Ascending aorta (tissue), 2 donors: ENCODE results near the gene LAMP1. TPM values are rescaled to one million over a fixed set of nuclear protein-coding genes. Genes with fewer than 3 reads are reported as not detected.
"Not testable (repeated sequence)": the region's sequence is repeated elsewhere in the genome, so short reads cannot be mapped to it uniquely, and the experiment has no call there.

ENCODE experiments used
- DNase-seq, 2 donors: peaks; one replicate each; pipeline ENCODE4 v3.0.0-alpha.2; 2019; ENCODE audit warnings: low spot score in 2 of 2
- H3K27ac ChIP-seq, 2 donors: fragments of 200-600 bp; sonication (generic); one replicate each; pipeline ENCODE4 v1.5.1; 2016 to 2017; ENCODE audit warnings: mild to moderate bottlenecking in 1 of 2
- H3K27me3 ChIP-seq: fragments of 200-600 bp; sonication (generic); one replicate; pipeline ENCODE4 v1.5.1; 2017
- H3K36me3 ChIP-seq, 2 donors: fragments of 200-600 bp; sonication (generic); one replicate each; pipeline ENCODE4 v1.5.1; 2016
- H3K4me1 ChIP-seq, 2 donors: fragments of 200-600 bp; sonication (generic); one replicate each; pipeline ENCODE4 v1.5.1; 2016 to 2017; ENCODE audit warnings: mild to moderate bottlenecking in 1 of 2
- H3K4me3 ChIP-seq, 2 donors: fragments of 200-600 bp; sonication (generic); one replicate each; pipeline ENCODE4 v1.5.1; 2016 to 2017; ENCODE audit warnings: mild to moderate bottlenecking in 1 of 2
- H3K9me3 ChIP-seq, 2 donors: fragments of 200-600 bp; sonication (generic); one replicate each; pipeline ENCODE4 v1.5.1; 2016
- CTCF ChIP-seq, 3 experiments: fragments of 200-600 bp in 2 of 3; fragments of 450-650 bp in 1 of 3; sonication (generic) in 2 of 3; IDR thresholded peaks; one replicate each; pipeline ENCODE4 v1.5.1; 2016 to 2019; ENCODE audit warnings: antibody characterized with exemption in 3 of 3, mild to moderate bottlenecking in 1 of 3, moderate library complexity in 1 of 3
- intact Hi-C: fragments of 100-400 bp; cut with DNase I; formaldehyde crosslinking; loops from one replicate; pipeline ENCODE4 v1.15.1; 2023
- total RNA-seq: library from RNA; depleted of rRNA; stranded (reverse); fragments of >200 nt; gene quantifications from one replicate; pipeline ENCODE4 v1.1.0, GENCODE V29; 2016

The LAMP1 gene
- total RNA-seq, 1 donor from 2014 or later: 126 TPM

GRCh38 chr13:113299951-113300350 lies 2.9 kb downstream of the LAMP1 start:
- intact Hi-C loops: loop anchor here (5.0 kb wide), 2 partner anchors 62 to 112 kb away; partner anchors contain the start of gene GRTP1
- Histone ChIP-seq H3K9me3 (no peaks in the 10 kb centered on the region), H3K4me1 (peaks cover 0 to 7% of the 10 kb centered on the region in 2 donors), H3K36me3 (no peaks in the 10 kb centered on the region), H3K27ac (no peak overlapping the region), H3K4me3 (no peak overlapping the region), H3K27me3 (no peaks in the 10 kb centered on the region)
- DNase-seq: no peak
- no peak for TF ChIP-seq CTCF (IDR thresholded peaks at IDR 0.05)

GRCh38 chr13:113302986-113303385 lies 5.9 kb downstream of the LAMP1 start:
- H3K9me3 ChIP-seq: no peaks in the 10 kb centered on the region
- TF ChIP-seq CTCF (IDR thresholded peaks at IDR 0.05): no peak
- no peak overlapping the region for H3K27ac ChIP-seq
- H3K27me3 ChIP-seq: no peaks in the 10 kb centered on the region
- intact Hi-C loops: no loop called here
- H3K36me3 ChIP-seq: peaks cover 0 to 4% of the 10 kb centered on the region in 2 donors
- H3K4me1 ChIP-seq: peaks cover 0 to 2% of the 10 kb centered on the region in 2 donors
- H3K4me3 ChIP-seq: no peak overlapping the region
- no peak for DNase-seq

GRCh38 chr13:113304121-113304520 lies 7.1 kb downstream of the LAMP1 start:
- Histone ChIP-seq H3K27me3 (no peaks in the 10 kb centered on the region), H3K36me3 (peaks cover 0 to 4% of the 10 kb centered on the region in 2 donors), H3K4me1 (no peaks in the 10 kb centered on the region), H3K4me3 (no peak overlapping the region), H3K27ac (no peak overlapping the region), H3K9me3 (no peaks in the 10 kb centered on the region)
- no peak for DNase-seq
- intact Hi-C loops: no loop called here
- no peak for TF ChIP-seq CTCF (IDR thresholded peaks at IDR 0.05)

GRCh38 chr13:113305208-113305607 lies 8.2 kb downstream of the LAMP1 start:
- H3K27me3 ChIP-seq: no peaks in the 10 kb centered on the region
- H3K4me1 ChIP-seq: no peaks in the 10 kb centered on the region
- TF ChIP-seq CTCF (IDR thresholded peaks at IDR 0.05): no peak
- no peak for DNase-seq
- H3K27ac ChIP-seq: no peak overlapping the region
- intact Hi-C loops: no loop called here
- no peak overlapping the region for H3K4me3 ChIP-seq
- no peaks in the 10 kb centered on the region for H3K9me3 ChIP-seq
- peaks cover 8 to 12% of the 10 kb centered on the region in 2 donors for H3K36me3 ChIP-seq

- no peak for TF ChIP-seq CTCF (IDR thresholded peaks at IDR 0.05)
- no peaks in the 10 kb centered on the region for H3K9me3 ChIP-seq
- no peaks in the 10 kb centered on the region for H3K4me1 ChIP-seq
- H3K36me3 ChIP-seq: peaks cover 31 to 35% of the 10 kb centered on the region in 2 donors
- no peak overlapping the region for H3K4me3 ChIP-seq
- DNase-seq: no peak
- intact Hi-C loops: no loop called here
- no peak overlapping the region for H3K27ac ChIP-seq
- no peaks in the 10 kb centered on the region for H3K27me3 ChIP-seq
Measured at GRCh38 chr13:113307491-113307890, 10.5 kb downstream of the LAMP1 start.

- intact Hi-C loops: no loop called here
- DNase-seq: no peak
Measured at GRCh38 chr13:113309473-113309872, 12.4 kb downstream of the LAMP1 start.

GRCh38 chr13:113314112-113314511 lies 17.1 kb downstream of the LAMP1 start:
- DNase-seq, H3K27ac ChIP-seq, intact Hi-C loops, H3K4me3 ChIP-seq, H3K4me1 ChIP-seq, H3K9me3 ChIP-seq, H3K27me3 ChIP-seq: not testable (repeated sequence)
- peaks cover 49 to 56% of the 10 kb centered on the region in 2 donors for H3K36me3 ChIP-seq

More at GRCh38 chr13:113309473-113309872, 12.4 kb downstream of the LAMP1 start:
- Histone ChIP-seq H3K4me3 (no peak overlapping the region), H3K27ac (no peak overlapping the region), H3K4me1 (no peaks in the 10 kb centered on the region), H3K27me3 (no peaks in the 10 kb centered on the region), H3K9me3 (no peaks in the 10 kb centered on the region), H3K36me3 (peaks cover 36 to 40% of the 10 kb centered on the region in 2 donors)
- no peak for TF ChIP-seq CTCF (IDR thresholded peaks at IDR 0.05)

GRCh38 chr13:113314895-113315470 lies 17.9 kb downstream of the LAMP1 start:
- H3K9me3 ChIP-seq, H3K4me1 ChIP-seq, H3K27ac ChIP-seq, H3K27me3 ChIP-seq, DNase-seq, H3K4me3 ChIP-seq, intact Hi-C loops: not testable (repeated sequence)
- H3K36me3 ChIP-seq: peaks cover 52 to 59% of the 10 kb centered on the region in 2 donors
